HEK293 (cell line): ENCODE measurements around the gene MICALL1.

Source experiments
- CTCF ChIA-PET: fragments of 350-600 bp; formaldehyde crosslinking; extraction: SDS; loops from one replicate; lab custom pipeline; 2021; ENCODE audit warnings: antibody characterized with exemption; lab: Yijun Ruan, JAX
- POLR2A ChIA-PET: fragments of 300-600 bp; formaldehyde crosslinking; extraction: SDS; loops from one replicate; lab custom pipeline; 2020; ENCODE audit warnings: antibody characterized with exemption, inconsistent platforms; lab: Yijun Ruan, JAX
- H3K27ac ChIP-seq: fragments of 200-500 bp; sonication (Bioruptor generic); 2 replicates; pipeline ENCODE4 v1.5.1; 2014; ENCODE audit warnings: low read depth, low read length, control low read depth, inconsistent platforms; ENCODE audit errors: extremely low read depth
- H3K36me3 ChIP-seq, 2 experiments: fragments of 200-500 bp in 1 of 2; sonication (Bioruptor generic) in 1 of 2; 1 replicate in 1 of 2; 2 replicates in 1 of 2; pipeline ENCODE4 v1.5.1; 2014 to 2017; ENCODE audit warnings: inconsistent platforms in 2 of 2, low read length in 2 of 2; ENCODE audit not compliant: control insufficient read depth in 2 of 2, insufficient read depth in 1 of 2
- H3K4me1 ChIP-seq: fragments of 200-500 bp; sonication (Bioruptor generic); 2 replicates; pipeline ENCODE4 v1.5.1; 2014; ENCODE audit warnings: mild to moderate bottlenecking, low read length, inconsistent platforms; ENCODE audit not compliant: control insufficient read depth, insufficient read depth
- H3K4me3 ChIP-seq: 2 replicates; pipeline ENCODE4 v1.5.1; 2011; ENCODE audit warnings: low read depth, mild to moderate bottlenecking, control low read depth, low read length, moderate library complexity
- H3K9me3 ChIP-seq: fragments of 200-500 bp; sonication (Bioruptor generic); 2 replicates; pipeline ENCODE4 v1.5.1; 2014; ENCODE audit warnings: low read depth, low read length, inconsistent platforms; ENCODE audit not compliant: control insufficient read depth, insufficient read depth
- GFI1B ChIP-seq: fragments of 450-650 bp; formaldehyde crosslinking; IDR thresholded peaks from 2 replicates; pipeline ENCODE4 v1.5.1; 2016; ENCODE audit warnings: missing biosample characterization, missing genetic modification characterization
- GLIS1 ChIP-seq: fragments of 450-650 bp; formaldehyde crosslinking; IDR thresholded peaks from 2 replicates; pipeline ENCODE4 v1.5.1; 2016; ENCODE audit warnings: missing biosample characterization, missing genetic modification characterization
- KLF1 ChIP-seq: fragments of 450-650 bp; formaldehyde crosslinking; IDR thresholded peaks from 2 replicates; pipeline ENCODE4 v1.5.1; 2016; ENCODE audit warnings: missing biosample characterization, missing genetic modification characterization
- OSR2 ChIP-seq: fragments of 450-650 bp; formaldehyde crosslinking; IDR thresholded peaks from 2 replicates; pipeline ENCODE4 v1.5.1; 2016; ENCODE audit warnings: missing biosample characterization, missing genetic modification characterization
- PRDM1 ChIP-seq: fragments of 450-650 bp; formaldehyde crosslinking; IDR thresholded peaks from 2 replicates; pipeline ENCODE4; 2016; ENCODE audit warnings: missing biosample characterization, missing genetic modification characterization
- PRDM4 ChIP-seq: fragments of 450-650 bp; formaldehyde crosslinking; IDR thresholded peaks from 2 replicates; pipeline ENCODE4 v1.5.1; 2017; ENCODE audit warnings: missing biosample characterization, missing genetic modification characterization
- SCRT1 ChIP-seq: fragments of 450-650 bp; formaldehyde crosslinking; IDR thresholded peaks from 2 replicates; pipeline ENCODE4 v1.5.1; 2016; ENCODE audit warnings: missing biosample characterization, missing genetic modification characterization, borderline replicate concordance
- WT1 ChIP-seq: fragments of 450-650 bp; formaldehyde crosslinking; IDR thresholded peaks from 2 replicates; pipeline ENCODE4 v1.5.1; 2016; ENCODE audit warnings: missing biosample characterization, missing genetic modification characterization
- ZBTB1 ChIP-seq: fragments of 450-650 bp; formaldehyde crosslinking; IDR thresholded peaks from 2 replicates; pipeline ENCODE4 v1.5.1; 2016; ENCODE audit warnings: missing biosample characterization, missing genetic modification characterization
- ZBTB8A ChIP-seq: fragments of 450-650 bp; formaldehyde crosslinking; IDR thresholded peaks from 2 replicates; pipeline ENCODE4 v1.5.1; 2016; ENCODE audit warnings: missing biosample characterization, missing genetic modification characterization
- ZNF133 ChIP-seq: fragments of 450-650 bp; formaldehyde crosslinking; IDR thresholded peaks from 2 replicates; pipeline ENCODE4 v1.5.1; 2016; ENCODE audit warnings: missing biosample characterization, missing genetic modification characterization
- ZNF169 ChIP-seq: fragments of 450-650 bp; formaldehyde crosslinking; IDR thresholded peaks from 2 replicates; pipeline ENCODE4 v1.5.1; 2016; ENCODE audit warnings: missing biosample characterization, missing genetic modification characterization
- ZNF211 ChIP-seq: fragments of 450-650 bp; formaldehyde crosslinking; IDR thresholded peaks from 2 replicates; pipeline ENCODE4 v1.5.1; 2016; ENCODE audit warnings: low read depth, missing biosample characterization, missing genetic modification characterization
- ZNF221 ChIP-seq: fragments of 450-650 bp; formaldehyde crosslinking; IDR thresholded peaks from 2 replicates; pipeline ENCODE4 v1.5.1; 2017; ENCODE audit warnings: missing biosample characterization, missing genetic modification characterization, borderline replicate concordance
- ZNF266 ChIP-seq: fragments of 450-650 bp; formaldehyde crosslinking; IDR thresholded peaks from 2 replicates; pipeline ENCODE4 v1.5.1; 2016; ENCODE audit warnings: missing biosample characterization, missing genetic modification characterization, low read depth
- ZNF37A ChIP-seq: fragments of 450-650 bp; IDR thresholded peaks from 2 replicates; pipeline ENCODE4 v1.5.1; 2018; ENCODE audit warnings: missing biosample characterization, missing genetic modification characterization
- ZNF510 ChIP-seq: fragments of 450-650 bp; formaldehyde crosslinking; IDR thresholded peaks from 2 replicates; pipeline ENCODE4 v1.5.1; 2018; ENCODE audit warnings: mild to moderate bottlenecking, missing genetic modification characterization, missing biosample characterization; ENCODE audit not compliant: insufficient replicate concordance
- ZNF521 ChIP-seq: fragments of 450-650 bp; formaldehyde crosslinking; IDR thresholded peaks from 2 replicates; pipeline ENCODE4 v1.5.1; 2017; ENCODE audit warnings: missing biosample characterization, mild to moderate bottlenecking, missing genetic modification characterization
- ZNF585B ChIP-seq: fragments of 450-650 bp; formaldehyde crosslinking; IDR thresholded peaks from 2 replicates; pipeline ENCODE4 v1.5.1; 2016; ENCODE audit warnings: missing biosample characterization, missing genetic modification characterization
- ZNF596 ChIP-seq: fragments of 450-650 bp; IDR thresholded peaks from 2 replicates; pipeline ENCODE4 v1.5.0; 2018; ENCODE audit warnings: missing biosample characterization, mild to moderate bottlenecking, missing genetic modification characterization, moderate library complexity
- TF ChIP-seq, protein P1 (sequence below): fragments of 450-650 bp; formaldehyde crosslinking; IDR thresholded peaks from 2 replicates; pipeline ENCODE4 v1.5.1; 2017; ENCODE audit warnings: missing biosample characterization, missing genetic modification characterization
- TF ChIP-seq, protein P2 (sequence below): fragments of 450-650 bp; formaldehyde crosslinking; IDR thresholded peaks from 2 replicates; pipeline ENCODE4 v1.5.1; 2017; ENCODE audit warnings: missing biosample characterization, missing genetic modification characterization
- TF ChIP-seq, protein P3 (sequence below): fragments of 450-650 bp; formaldehyde crosslinking; IDR thresholded peaks from 2 replicates; pipeline ENCODE4 v1.5.1; 2016; ENCODE audit warnings: missing biosample characterization, missing genetic modification characterization

Gene MICALL1

DNA sequence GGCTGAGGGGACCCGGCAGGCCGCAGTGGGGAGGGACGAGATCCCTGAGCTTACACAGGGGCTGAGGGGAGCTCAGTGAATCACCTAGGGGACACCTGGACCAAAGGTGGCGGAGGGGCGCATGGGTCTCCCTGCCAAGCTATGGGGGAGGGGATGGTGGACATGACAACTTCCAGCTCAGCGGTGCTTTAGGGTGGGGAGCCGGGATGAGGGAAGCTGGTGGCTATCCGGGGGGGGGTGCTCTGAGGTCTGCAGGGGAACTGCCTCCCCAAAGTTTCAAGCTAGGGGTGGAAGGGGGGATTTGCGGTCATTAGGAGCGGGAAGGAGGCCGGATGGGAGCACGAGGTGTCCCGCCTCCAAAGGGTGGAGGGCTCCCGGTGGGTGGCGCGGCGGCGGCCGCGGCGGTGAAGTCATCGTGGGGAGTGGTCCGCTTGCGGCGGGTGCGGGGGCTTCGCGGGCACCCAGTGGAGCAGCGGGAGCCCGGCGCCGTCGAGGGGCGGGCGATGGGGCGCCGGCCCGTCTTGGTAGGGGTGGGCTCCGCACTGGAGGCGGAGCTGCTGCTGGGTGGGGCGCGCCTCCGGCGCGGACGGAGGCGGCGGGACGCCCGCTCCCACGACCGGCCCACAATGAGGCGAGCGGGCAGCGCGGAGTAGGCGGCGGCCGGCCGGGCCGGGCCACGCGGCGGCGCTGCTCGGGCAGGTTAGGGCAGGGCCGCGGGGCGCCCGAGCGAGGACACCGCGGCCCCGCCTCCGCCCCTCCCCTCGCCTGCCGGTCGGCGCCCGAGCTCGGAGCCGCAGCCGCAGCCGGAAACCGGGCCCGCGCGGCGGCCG, at the start of gene MICALL1 (continued):
- TF ChIP-seq ZNF521 (tag by site-specific recombination) = no peak
- peak; percentile 96 for TF ChIP-seq ZBTB8A
- peak; percentile 90 for TF ChIP-seq GLIS1 (tag by site-specific recombination)

- ChIA-PET POLR2A (interaction anchor here (0.9 to 1.8 kb wide), 4 partner anchors 11 to 302 kb away, joined by 3 to 7 read pairs (median 4); partner anchors contain the start of gene ANKRD54), CTCF (interaction anchor here (0.6 to 11.2 kb wide), 5 partner anchors 8 to 81 kb away, joined by 3 to 208 read pairs (median 4); no protein-coding TSS in a partner anchor)
- Histone ChIP-seq H3K4me3 (no peak overlapping the region), H3K9me3 (no peaks in the 10 kb centered on the region), H3K4me1 (peaks cover 4% of the 10 kb centered on the region; the same call in 1 of the 2 replicates), H3K27ac (no peak overlapping the region), H3K36me3 (peaks cover 83 to 96% of the 10 kb centered on the region in 2 experiments)
- TF ChIP-seq ZNF133 (no peak), ZNF169 (no peak), WT1 (tag by site-specific recombination) (peak; percentile 33; the same call in 1 of the 2 replicates), PRDM1 (tag by site-specific recombination) (peak; percentile 67), GFI1B (tag by site-specific recombination) (no peak), KLF1 (peak; percentile 45; the same call in 1 of the 2 replicates), ZNF266 (tag by site-specific recombination) (no peak), OSR2 (tag by site-specific recombination) (peak; percentile 58; the same call in 1 of the 2 replicates), ZNF211 (tag by site-specific recombination) (no peak)
- TF ChIP-seq, protein P1, sequence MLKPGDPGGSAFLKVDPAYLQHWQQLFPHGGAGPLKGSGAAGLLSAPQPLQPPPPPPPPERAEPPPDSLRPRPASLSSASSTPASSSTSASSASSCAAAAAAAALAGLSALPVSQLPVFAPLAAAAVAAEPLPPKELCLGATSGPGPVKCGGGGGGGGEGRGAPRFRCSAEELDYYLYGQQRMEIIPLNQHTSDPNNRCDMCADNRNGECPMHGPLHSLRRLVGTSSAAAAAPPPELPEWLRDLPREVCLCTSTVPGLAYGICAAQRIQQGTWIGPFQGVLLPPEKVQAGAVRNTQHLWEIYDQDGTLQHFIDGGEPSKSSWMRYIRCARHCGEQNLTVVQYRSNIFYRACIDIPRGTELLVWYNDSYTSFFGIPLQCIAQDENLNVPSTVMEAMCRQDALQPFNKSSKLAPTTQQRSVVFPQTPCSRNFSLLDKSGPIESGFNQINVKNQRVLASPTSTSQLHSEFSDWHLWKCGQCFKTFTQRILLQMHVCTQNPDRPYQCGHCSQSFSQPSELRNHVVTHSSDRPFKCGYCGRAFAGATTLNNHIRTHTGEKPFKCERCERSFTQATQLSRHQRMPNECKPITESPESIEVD (tag by site-specific recombination) = 0 out of 2 replicates have a peak, but pooled peaks have one; percentile 23
- TF ChIP-seq, protein P2, sequence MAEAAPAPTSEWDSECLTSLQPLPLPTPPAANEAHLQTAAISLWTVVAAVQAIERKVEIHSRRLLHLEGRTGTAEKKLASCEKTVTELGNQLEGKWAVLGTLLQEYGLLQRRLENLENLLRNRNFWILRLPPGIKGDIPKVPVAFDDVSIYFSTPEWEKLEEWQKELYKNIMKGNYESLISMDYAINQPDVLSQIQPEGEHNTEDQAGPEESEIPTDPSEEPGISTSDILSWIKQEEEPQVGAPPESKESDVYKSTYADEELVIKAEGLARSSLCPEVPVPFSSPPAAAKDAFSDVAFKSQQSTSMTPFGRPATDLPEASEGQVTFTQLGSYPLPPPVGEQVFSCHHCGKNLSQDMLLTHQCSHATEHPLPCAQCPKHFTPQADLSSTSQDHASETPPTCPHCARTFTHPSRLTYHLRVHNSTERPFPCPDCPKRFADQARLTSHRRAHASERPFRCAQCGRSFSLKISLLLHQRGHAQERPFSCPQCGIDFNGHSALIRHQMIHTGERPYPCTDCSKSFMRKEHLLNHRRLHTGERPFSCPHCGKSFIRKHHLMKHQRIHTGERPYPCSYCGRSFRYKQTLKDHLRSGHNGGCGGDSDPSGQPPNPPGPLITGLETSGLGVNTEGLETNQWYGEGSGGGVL = peak; percentile 41; the same call in 1 of the 2 replicates
These were observed 45.2 kb upstream of the MICALL1 start for GRCh38 chr22:37860796-37861421.

DNA sequence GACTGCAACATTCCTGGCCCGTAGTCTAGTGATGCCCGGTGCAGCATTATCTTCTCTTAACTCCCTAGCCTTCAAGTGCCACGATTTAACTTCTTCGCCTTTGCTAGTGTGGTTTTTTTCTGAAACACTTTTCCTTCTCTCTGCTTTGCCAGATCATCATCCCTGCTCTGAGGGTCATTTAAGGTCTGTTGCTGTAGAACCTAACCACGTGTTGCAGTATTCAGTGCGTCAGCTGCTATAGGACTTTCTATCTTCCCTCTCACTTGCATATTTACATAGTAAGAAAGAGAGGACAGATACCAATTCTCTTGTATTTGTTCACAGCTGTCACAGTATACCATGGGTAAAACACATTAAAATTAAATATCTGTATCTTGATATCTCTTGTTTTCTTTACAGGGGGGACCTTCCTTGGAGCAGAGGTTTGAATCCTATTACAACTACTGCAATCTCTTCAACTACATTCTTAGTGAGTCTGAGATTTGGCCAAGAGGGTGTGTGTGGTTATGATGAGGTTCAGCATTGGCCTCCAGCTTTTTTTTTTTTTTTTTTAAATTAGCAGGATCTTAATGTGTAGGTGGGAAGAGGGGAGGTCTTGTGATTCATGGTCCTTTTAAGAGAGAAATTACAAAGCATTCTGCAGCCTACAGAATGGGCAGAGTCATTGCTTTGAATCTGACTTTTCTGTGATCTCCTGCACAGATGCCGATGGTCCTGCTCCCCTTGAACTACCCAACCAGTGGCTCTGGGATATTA, 43.3 kb upstream of the MICALL1 start:
- ChIA-PET CTCF (interaction anchor here (0.5 to 11.2 kb wide), 55 partner anchors 7 to 1005 kb away, joined by 3 to 208 read pairs (median 4); partner anchors contain the start of genes ANKRD54, C22orf23, GALR3 and GCAT), POLR2A (interaction anchor here (0.6 to 2.4 kb wide), 11 partner anchors 10 to 424 kb away, joined by 3 to 23 read pairs (median 4); partner anchors contain the start of genes ANKRD54, EIF3L, GCAT and MICALL1)
- Histone ChIP-seq H3K4me1 (peaks cover 4% of the 10 kb centered on the region; the same call in 1 of the 2 replicates), H3K27ac (peak overlapping the region; percentile 39), H3K9me3 (no peaks in the 10 kb centered on the region), H3K36me3 (peaks cover 83 to 92% of the 10 kb centered on the region in 2 experiments), H3K4me3 (no peak overlapping the region)
- no peak for TF ChIP-seq ZNF596 (tag by site-specific recombination)
- TF ChIP-seq ZNF510 (tag by site-specific recombination) = no peak
- TF ChIP-seq PRDM4 (tag by site-specific recombination) = no peak
- no peak for TF ChIP-seq ZNF37A (tag by site-specific recombination)
- TF ChIP-seq, protein P3, sequence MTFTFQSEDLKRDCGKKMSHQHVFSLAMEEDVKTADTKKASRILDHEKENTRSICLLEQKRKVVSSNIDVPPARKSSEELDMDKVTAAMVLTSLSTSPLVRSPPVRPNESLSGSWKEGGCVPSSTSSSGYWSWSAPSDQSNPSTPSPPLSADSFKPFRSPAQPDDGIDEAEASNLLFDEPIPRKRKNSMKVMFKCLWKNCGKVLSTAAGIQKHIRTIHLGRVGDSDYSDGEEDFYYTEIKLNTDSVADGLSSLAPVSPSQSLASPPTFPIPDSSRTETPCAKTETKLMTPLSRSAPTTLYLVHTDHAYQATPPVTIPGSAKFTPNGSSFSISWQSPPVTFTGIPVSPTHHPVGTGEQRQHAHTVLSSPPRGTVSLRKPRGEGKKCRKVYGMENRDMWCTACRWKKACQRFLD (tag by site-specific recombination) = no peak
- peak; percentile 89 for TF ChIP-seq PRDM1 (tag by site-specific recombination)
- TF ChIP-seq SCRT1 (tag by site-specific recombination) = peak; percentile 78; the same call in 1 of the 2 replicates
- TF ChIP-seq ZNF221 (tag by site-specific recombination) = no peak
- no peak for TF ChIP-seq ZBTB1 (tag by site-specific recombination)
- no peak for TF ChIP-seq ZNF585B (tag by site-specific recombination)
